ENCODE data around the gene GADL1.

DNA sequence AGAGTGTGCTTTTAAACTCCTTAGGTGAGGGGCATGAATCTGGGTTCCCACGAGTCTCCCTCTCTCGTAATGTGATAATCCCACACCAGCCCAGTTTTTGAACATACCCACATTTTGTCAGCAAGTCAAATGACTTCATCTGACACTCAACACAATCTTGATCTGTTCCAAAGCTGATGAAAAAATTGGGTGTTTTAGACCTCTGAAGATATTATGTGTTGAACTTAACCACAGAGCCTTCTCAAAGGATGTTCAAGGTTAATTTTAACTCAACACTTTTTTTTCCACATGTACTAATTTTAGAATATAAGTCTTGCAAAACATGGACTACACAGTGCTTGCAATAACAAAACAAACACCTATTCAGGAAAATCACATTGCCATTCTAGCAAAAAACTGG, 164.9 kb downstream of the GADL1 start:
- no peak for TF ChIP-seq POLR2A (IDR thresholded peaks at IDR 0.05; ENCODE audit: low read length)
- no peak for TF ChIP-seq GATA1 (IDR thresholded peaks at IDR 0.05; ENCODE audit: low read depth, low read length)
